Lung (tissue), 12 donors: ENCODE data around the gene FLT1. TPM values are rescaled to one million over a fixed set of nuclear protein-coding genes. Genes with fewer than 3 reads are reported as not detected.

Experiments
- ATAC-seq: fragments of 200-7000 bp; cut with Tn5 transposase; one replicate; pipeline ENCODE4 v1.9.1; 2020; ENCODE audit warnings: moderate number of reproducible peaks; ENCODE audit not compliant: insufficient read depth, low FRiP score
- DNase-seq, 3 donors: peaks; one replicate each; pipeline ENCODE4 v3.0.0-alpha.2; 2013 to 2017
- H3K27ac ChIP-seq, 2 donors: one replicate each; pipeline ENCODE4 v1.5.1; 2013; ENCODE audit warnings: mild to moderate bottlenecking in 2 of 2, moderate library complexity in 2 of 2, control low read depth in 1 of 2, inconsistent platforms in 1 of 2, low read depth in 1 of 2, low read length in 1 of 2
- H3K27me3 ChIP-seq, 3 donors: one replicate each; pipeline ENCODE4 v1.5.1; 2013; ENCODE audit warnings: low read length in 2 of 3; ENCODE audit not compliant: control insufficient read depth in 3 of 3, insufficient read depth in 3 of 3
- H3K36me3 ChIP-seq, 4 donors: one replicate each; pipeline ENCODE4 v1.5.1; 2013; ENCODE audit warnings: low read length in 4 of 4, mild to moderate bottlenecking in 1 of 4, moderate library complexity in 1 of 4; ENCODE audit not compliant: control insufficient read depth in 4 of 4, insufficient read depth in 4 of 4
- H3K4me1 ChIP-seq, 5 donors: one replicate each; pipeline ENCODE4 v1.5.1; 2013; ENCODE audit warnings: low read length in 5 of 5, mild to moderate bottlenecking in 2 of 5, moderate library complexity in 1 of 5; ENCODE audit not compliant: control insufficient read depth in 5 of 5, insufficient read depth in 5 of 5
- H3K4me3 ChIP-seq: one replicate; pipeline ENCODE4 v1.5.1; 2013; ENCODE audit warnings: mild to moderate bottlenecking, control low read depth, moderate library complexity
- H3K9ac ChIP-seq, 2 donors: one replicate each; pipeline ENCODE4 v1.5.1; 2013; ENCODE audit warnings: low read length in 2 of 2, control low read depth in 1 of 2; ENCODE audit not compliant: insufficient read depth in 1 of 2
- H3K9me3 ChIP-seq, 4 donors: one replicate each; pipeline ENCODE4 v1.5.1; 2013; ENCODE audit warnings: low read length in 3 of 4, mild to moderate bottlenecking in 1 of 4, moderate library complexity in 1 of 4; ENCODE audit not compliant: control insufficient read depth in 4 of 4, insufficient read depth in 3 of 4
- CTCF ChIP-seq: IDR thresholded peaks from 2 replicates; pipeline ENCODE4 v1.5.1; 2012; ENCODE audit warnings: mild to moderate bottlenecking; ENCODE audit errors: control extremely low read depth, extremely low read depth
- WGBS, 2 donors: extraction: QIAGEN DNeasy Blood & Tissue Kit; methylation state at CpG; one replicate each; pipeline ENCODE4 v1.1.7; 2013; 5-methylcytosine and 5-hydroxymethylcytosine counted together
- polyA plus RNA-seq, 2 donors: library from polyadenylated mRNA; stranded (reverse); fragments of 200-250 nt; gene quantifications; one replicate each; pipeline ENCODE4 v1.2.1, GENCODE V29; 2013
- total RNA-seq, 2 donors: library from RNA; depleted of rRNA in 1 of 2; stranded (reverse); fragments of >200 nt in 1 of 2; gene quantifications; one replicate each; pipeline ENCODE4 v1.2.1, GENCODE V29; 2014 to 2021
- donor health status: control.
- donor health status: control.
- donor health status: Bipolar disorder and iron deficiency.
- donor health status: healthy.
- donor health status: DM: yes; HTN: yes; CAD: no.

FLT1 gene
- total and polyA plus RNA-seq, 4 donors = 4.7 to 71.3 (median 42.2) TPM

GRCh38 chr13:28320209-28320608 lies 174.7 kb downstream of the FLT1 start:
- no peak for ATAC-seq
- no peak overlapping the region for H3K27ac ChIP-seq

GRCh38 chr13:28319528-28319927 lies 175.4 kb downstream of the FLT1 start:
- Histone ChIP-seq H3K9me3 (no peaks in the 10 kb centered on the region), H3K36me3 (peaks cover 0 to 2% (median under 1%) of the 10 kb centered on the region in 4 donors), H3K27me3 (no peaks in the 10 kb centered on the region), H3K4me3 (no peak overlapping the region), H3K9ac (no peak overlapping the region), H3K27ac (no peak overlapping the region), H3K4me1 (peaks cover 0 to 6% (median 0%) of the 10 kb centered on the region in 5 donors)
- no peak for ATAC-seq
- 87 to 88% methylated on average over 5 of the region's 5 CpGs for WGBS, 2 donors
- no peak for DNase-seq
- no peak for TF ChIP-seq CTCF

More at GRCh38 chr13:28320209-28320608, 174.7 kb downstream of the FLT1 start:
- no peak for DNase-seq
- Histone ChIP-seq H3K4me1 (peaks cover 0 to 5% (median 0%) of the 10 kb centered on the region in 5 donors), H3K4me3 (no peak overlapping the region), H3K9ac (no peak overlapping the region), H3K36me3 (peaks cover 0 to 2% (median under 1%) of the 10 kb centered on the region in 4 donors), H3K27me3 (no peaks in the 10 kb centered on the region), H3K9me3 (no peaks in the 10 kb centered on the region)
- 88 to 89% methylated on average over 6 of the region's 6 CpGs for WGBS, 2 donors
- no peak for TF ChIP-seq CTCF

GRCh38 chr13:28318496-28318895 lies 176.4 kb downstream of the FLT1 start:
- Histone ChIP-seq H3K4me3 (no peak overlapping the region), H3K27me3 (no peaks in the 10 kb centered on the region), H3K4me1 (peaks cover 0 to 5% (median 0%) of the 10 kb centered on the region in 5 donors), H3K9me3 (no peaks in the 10 kb centered on the region), H3K36me3 (peaks cover 0 to 2% (median under 1%) of the 10 kb centered on the region in 4 donors), H3K9ac (no peak overlapping the region), H3K27ac (no peak overlapping the region)
- no peak for TF ChIP-seq CTCF
- 61 to 83% methylated on average over 7 of the region's 7 CpGs for WGBS, 2 donors
- peak; percentile 56 to 83 (median 79) for DNase-seq
- no peak for ATAC-seq

DNA sequence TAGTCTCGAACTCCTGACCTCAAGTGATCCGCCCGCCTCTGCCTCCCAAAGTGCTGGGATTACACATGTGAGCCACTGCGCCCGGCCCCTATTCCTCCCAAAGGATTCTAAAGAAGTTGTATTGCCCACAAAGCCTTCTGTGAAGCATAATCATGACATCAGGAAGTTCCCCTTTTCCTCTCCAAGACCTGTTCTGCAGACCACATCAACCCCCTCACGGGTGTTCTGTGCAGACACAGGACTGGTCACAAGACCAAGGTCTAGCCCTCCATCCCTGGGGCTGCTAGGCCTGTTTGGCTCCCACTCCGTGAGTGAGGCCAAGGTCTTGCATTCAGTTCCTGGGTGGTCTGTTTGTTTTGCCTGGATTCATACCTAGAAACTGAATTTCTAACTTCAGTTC lies 178.1 kb downstream of the FLT1 start:
- no peak overlapping the region for H3K9ac ChIP-seq
- H3K4me3 ChIP-seq = no peak overlapping the region
- peaks cover 0 to 5% (median 0%) of the 10 kb centered on the region in 5 donors for H3K4me1 ChIP-seq
- DNase-seq (no peak), ATAC-seq (no peak)
- 58 to 72% methylated on average over 7 of the region's 7 CpGs for WGBS, 2 donors
- H3K36me3 ChIP-seq = peaks cover 0 to 2% (median under 1%) of the 10 kb centered on the region in 4 donors
- no peaks in the 10 kb centered on the region for H3K27me3 ChIP-seq
- TF ChIP-seq CTCF = no peak
- no peaks in the 10 kb centered on the region for H3K9me3 ChIP-seq
- H3K27ac ChIP-seq = no peak overlapping the region
